HepG2 (cell line): ENCODE measurements around the gene COQ5. TPM values are rescaled to one million over a fixed set of nuclear protein-coding genes. Genes with fewer than 3 reads are reported as not detected.

Experiments used
- AHDC1 ChIP-seq: sonication (generic); formaldehyde crosslinking; IDR thresholded peaks from 2 replicates; pipeline ENCODE4 v1.5.1; 2020; ENCODE audit warnings: mild to moderate bottlenecking, missing genetic modification reagents, borderline replicate concordance
- DMTF1 ChIP-seq: sonication (generic); formaldehyde crosslinking; IDR thresholded peaks from 2 replicates; pipeline ENCODE4 v1.4.0; 2020; ENCODE audit warnings: mild to moderate bottlenecking, missing genetic modification reagents
- DNMT3B ChIP-seq: conservative IDR thresholded peaks from 2 replicates; pipeline ENCODE4 v1.6.1; 2016; ENCODE audit warnings: missing biosample characterization, control low read depth
- FOSL2 ChIP-seq: sonication (generic); formaldehyde crosslinking; IDR thresholded peaks from 2 replicates; pipeline ENCODE4 v1.4.0; 2020; ENCODE audit warnings: missing genetic modification reagents
- KMT2B ChIP-seq: IDR thresholded peaks from 2 replicates; pipeline ENCODE4 v1.6.1; 2016; ENCODE audit warnings: missing genetic modification reagents, missing compliant biosample characterization
- NRL ChIP-seq: sonication (generic); formaldehyde crosslinking; IDR thresholded peaks from 2 replicates; pipeline ENCODE4 v1.5.0; 2020; ENCODE audit warnings: missing genetic modification reagents, mild to moderate bottlenecking, moderate library complexity, borderline replicate concordance
- PHF8 ChIP-seq: sonication (generic); formaldehyde crosslinking; IDR thresholded peaks from 2 replicates; pipeline ENCODE4 v1.5.0; 2020; ENCODE audit warnings: missing genetic modification reagents
- PRPF4 ChIP-seq: fragments of 200-400 bp; formaldehyde crosslinking; IDR thresholded peaks from 2 replicates; pipeline ENCODE4 v1.6.1; 2016; ENCODE audit warnings: low read length, low read depth; ENCODE audit not compliant: poor library complexity, severe bottlenecking
- RFX1 ChIP-seq: fragments of 450-650 bp; IDR thresholded peaks from 2 replicates; pipeline ENCODE4 v1.6.1; 2017
- ZBTB25 ChIP-seq: IDR thresholded peaks from 2 replicates; pipeline ENCODE4 v1.6.1; 2018; ENCODE audit warnings: missing genetic modification reagents
- ZNF451 ChIP-seq: sonication (generic); formaldehyde crosslinking; IDR thresholded peaks from 2 replicates; pipeline ENCODE4 v1.5.0; 2020; ENCODE audit warnings: mild to moderate bottlenecking, missing genetic modification reagents
- ZNF577 ChIP-seq: sonication (generic); formaldehyde crosslinking; IDR thresholded peaks from 2 replicates; pipeline ENCODE4 v1.4.0; 2020; ENCODE audit warnings: mild to moderate bottlenecking, low read depth, missing genetic modification reagents, borderline replicate concordance
- ZNF609 ChIP-seq: sonication (generic); formaldehyde crosslinking; IDR thresholded peaks from 2 replicates; pipeline ENCODE4 v1.4.0; 2020; ENCODE audit warnings: mild to moderate bottlenecking, missing genetic modification reagents, borderline replicate concordance
- ZNF768 ChIP-seq: sonication (generic); formaldehyde crosslinking; IDR thresholded peaks from 2 replicates; pipeline ENCODE4 v1.4.0; 2020; ENCODE audit warnings: missing genetic modification reagents
- polyA plus RNA-seq, 8 experiments: library from polyadenylated mRNA; depleted of rRNA in 3 of 8; stranded (reverse) in 7 of 8; unstranded in 1 of 8; fragments of >200 nt; fragmentation: Illumina TruSeq in 4 of 8; extraction: Trizol in 4 of 8; gene quantifications; 2 replicates each; pipeline versions ENCODE4 v1.2.1 to v1.2.3, GENCODE V29; 2011 to 2016; ENCODE audit warnings: low read depth in 4 of 8, missing spikeins in 1 of 8, mixed read lengths in 1 of 8; ENCODE audit not compliant: insufficient read depth in 1 of 8
- total RNA-seq, 5 experiments: library from RNA; depleted of rRNA; stranded (reverse); fragments of >200 nt; fragmentation: Illumina TruSeq; extraction: Trizol; gene quantifications; 2 replicates each; pipeline ENCODE4 v1.2.3, GENCODE V29; 2016; ENCODE audit warnings: low read depth in 1 of 5

The COQ5 gene
- total and polyA plus RNA-seq, 2 of the 13 experiments (the other 11 are each of a cell fraction or from before 2014, with no cell fraction given), result 36.4 to 41.5 TPM

GRCh38 chr12:120528861-120529525 lies at the start of gene COQ5 (continued):
- TF ChIP-seq AHDC1 (CRISPR knock-in tag) (no peak), KMT2B (peak; percentile 82), ZNF768 (CRISPR knock-in tag) (peak; percentile 69; the same call in 1 of the 2 replicates), ZNF577 (CRISPR knock-in tag) (no peak), ZBTB25 (no peak; the same call in 1 of the 2 replicates), ZNF451 (no peak), PRPF4 (no peak), NRL (peak; percentile 17; the same call in 1 of the 2 replicates), FOSL2 (CRISPR knock-in tag) (peak; percentile 74), DMTF1 (CRISPR knock-in tag) (no peak), PHF8 (CRISPR knock-in tag) (peak; percentile 94), DNMT3B (CRISPR knock-in tag) (no peak; the same call in 1 of the 2 replicates), RFX1 (no peak), ZNF609 (CRISPR knock-in tag) (no peak; the same call in 1 of the 2 replicates)
